Astrocyte of the cerebellum (primary cell): ENCODE measurements around the gene UBE2D4.
"Not testable (repeated sequence)": the region's sequence is repeated elsewhere in the genome, so short reads cannot be mapped to it uniquely, and the experiment has no call there.

ENCODE experiments used
- DNase-seq: peaks from one replicate; pipeline ENCODE4 v3.0.0-alpha.2; 2011; ENCODE audit warnings: low read depth
- H3K4me3 ChIP-seq: 2 replicates; pipeline ENCODE4 v1.5.1; 2011; ENCODE audit warnings: mild to moderate bottlenecking, low read depth, low read length, moderate library complexity
- CTCF ChIP-seq: IDR thresholded peaks from 2 replicates; pipeline ENCODE4 v1.5.1; 2012; ENCODE audit warnings: low read length, low read depth, moderate library complexity, mild to moderate bottlenecking; ENCODE audit errors: missing control alignments
- in situ Hi-C: cut with HindIII; loops from 2 replicates; pipeline ENCODE4 v1.10.0; 2017; ENCODE audit warnings: low sequenced_read_pairs

The UBE2D4 gene

DNA sequence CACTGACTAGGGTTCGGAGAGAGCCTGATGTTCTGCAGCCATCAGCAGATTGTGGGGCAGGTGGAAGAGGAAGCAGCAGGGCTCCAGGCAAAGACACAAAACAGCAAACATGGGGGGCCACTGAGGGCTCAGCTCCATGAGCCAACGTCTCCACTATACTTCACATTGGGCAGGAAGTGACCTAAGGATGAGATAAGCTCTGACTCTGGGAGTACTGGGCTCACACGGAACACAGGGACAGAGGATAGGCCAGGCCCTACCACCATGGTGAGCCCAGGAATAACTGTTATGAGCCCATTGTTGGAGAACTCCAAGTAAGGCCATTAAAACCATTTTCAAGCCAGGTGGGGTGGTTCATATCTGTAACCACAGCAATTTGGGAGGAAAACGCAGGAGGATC lies 42.0 kb upstream of the UBE2D4 start:
- no peak overlapping the region for H3K4me3 ChIP-seq
- no peak for DNase-seq
- TF ChIP-seq CTCF, result no peak
- in situ Hi-C loops, result no loop called here

GRCh38 chr7:43884617-43885016 lies 41.6 kb upstream of the UBE2D4 start:
- no peak for DNase-seq
- TF ChIP-seq CTCF, result no peak
- no peak overlapping the region for H3K4me3 ChIP-seq
- in situ Hi-C loops, result no loop called here

DNA sequence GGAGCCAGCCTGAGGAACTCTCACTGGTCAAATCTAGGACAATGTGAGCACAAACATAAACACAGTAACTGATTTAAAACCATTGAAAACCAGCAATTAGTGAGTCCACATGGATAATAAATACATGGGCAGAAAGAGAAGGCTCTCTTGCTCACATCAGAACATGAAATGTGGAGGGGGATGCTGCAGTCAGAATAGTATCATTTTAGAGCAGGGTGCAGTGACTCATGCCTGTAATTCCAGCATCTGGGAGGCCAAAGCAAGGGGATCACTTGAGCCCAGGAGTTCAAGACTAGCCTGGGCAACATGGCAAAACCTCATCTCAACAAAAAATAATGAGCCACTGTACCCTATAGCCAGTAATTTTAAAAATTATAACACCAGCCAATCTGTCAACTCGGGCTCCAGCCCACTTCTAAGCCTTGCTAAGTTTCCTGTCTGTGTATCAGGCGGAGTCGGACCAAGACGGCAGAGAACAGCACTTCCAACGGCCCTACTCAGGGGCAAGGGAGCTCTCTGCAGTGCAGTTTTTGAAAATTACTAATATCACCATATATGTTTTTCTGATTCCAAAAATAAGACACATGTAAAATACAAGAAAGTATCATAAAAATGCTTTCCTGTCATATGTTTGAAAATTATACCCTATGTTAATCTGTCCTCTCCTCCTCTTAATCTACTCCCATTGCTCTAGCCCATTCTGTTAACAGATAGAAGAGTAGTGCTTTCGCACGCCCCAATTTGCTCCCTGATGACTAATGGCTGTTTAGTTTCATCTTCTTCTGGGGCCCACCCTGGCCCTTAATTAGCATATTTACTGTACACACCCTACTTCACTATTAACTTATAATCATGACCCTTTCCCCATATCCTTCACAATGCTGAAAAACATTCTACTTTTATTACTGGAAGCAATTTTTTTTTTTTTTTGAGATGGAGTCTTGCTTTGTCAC lies 37.0 kb upstream of the UBE2D4 start:
- in situ Hi-C loops, result no loop called here
- DNase-seq, result no peak
- no peak overlapping the region for H3K4me3 ChIP-seq
- no peak for TF ChIP-seq CTCF

GRCh38 chr7:43890468-43890867 lies 35.8 kb upstream of the UBE2D4 start:
- in situ Hi-C loops, result no loop called here
- no peak overlapping the region for H3K4me3 ChIP-seq
- TF ChIP-seq CTCF, result no peak
- no peak for DNase-seq

- in situ Hi-C loops, result no loop called here
- no peak overlapping the region for H3K4me3 ChIP-seq
- TF ChIP-seq CTCF, result no peak
- DNase-seq, result no peak
These were observed 34.9 kb upstream of the UBE2D4 start for GRCh38 chr7:43891069-43891955.

GRCh38 chr7:43895847-43896415 lies 30.3 kb upstream of the UBE2D4 start:
- no peak for DNase-seq
- no peak for TF ChIP-seq CTCF
- no peak overlapping the region for H3K4me3 ChIP-seq
- in situ Hi-C loops, result no loop called here

DNA sequence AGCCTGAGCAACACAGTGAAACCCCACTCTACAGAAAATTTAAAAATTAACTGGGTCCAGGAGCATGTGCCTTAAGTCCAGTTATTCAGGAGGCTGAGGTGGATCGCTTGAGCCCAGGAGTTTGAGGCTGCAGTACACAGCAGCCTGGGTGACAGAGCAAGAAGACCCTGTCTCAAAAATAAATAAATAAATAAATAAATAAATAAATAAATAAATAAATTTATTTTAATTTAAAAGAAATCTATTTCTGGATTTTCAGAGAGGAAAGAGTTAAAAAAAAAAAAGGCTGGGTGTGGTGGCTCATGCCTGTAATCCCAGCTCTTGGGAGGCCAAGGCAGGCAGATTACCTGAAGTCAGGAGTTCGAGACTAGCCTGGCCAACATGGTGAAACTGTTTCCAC lies 27.7 kb upstream of the UBE2D4 start:
- DNase-seq, in situ Hi-C loops, H3K4me3 ChIP-seq: not testable (repeated sequence)
